Sigmoid colon (tissue), 7 donors: ENCODE measurements around the gene POLR3E. TPM values are rescaled to one million over a fixed set of nuclear protein-coding genes. Genes with fewer than 3 reads are reported as not detected.
"Not testable (repeated sequence)": the region's sequence is repeated elsewhere in the genome, so short reads cannot be mapped to it uniquely, and the experiment has no call there.

Experiments used
- DNase-seq: peaks from one replicate; pipeline ENCODE4 v3.0.0-alpha.2; 2019
- H3K27ac ChIP-seq, 4 donors: fragments of 200-600 bp; sonication (generic); one replicate each; pipeline ENCODE4 v1.5.1; 2016 to 2019; ENCODE audit warnings: mild to moderate bottlenecking in 1 of 4
- H3K27me3 ChIP-seq, 3 donors: fragments of 200-600 bp; sonication (generic); one replicate each; pipeline ENCODE4 v1.5.1; 2019; ENCODE audit warnings: mild to moderate bottlenecking in 1 of 3
- H3K36me3 ChIP-seq, 4 donors: fragments of 200-600 bp; sonication (generic); one replicate each; pipeline ENCODE4 v1.5.1; 2016 to 2019
- H3K4me1 ChIP-seq, 4 donors: fragments of 200-600 bp; sonication (generic); one replicate each; pipeline ENCODE4 v1.5.1; 2017 to 2019
- H3K4me3 ChIP-seq, 4 donors: fragments of 200-600 bp; sonication (generic); one replicate each; pipeline ENCODE4 v1.5.1; 2017 to 2019; ENCODE audit warnings: mild to moderate bottlenecking in 2 of 4, moderate library complexity in 1 of 4
- H3K9me3 ChIP-seq, 4 donors: fragments of 200-600 bp in 3 of 4; sonication (generic) in 3 of 4; one replicate each; pipeline versions ENCODE4 v1.5.1 to v1.6.1; 2013 to 2019
- CTCF ChIP-seq, 4 experiments: fragments of 450-650 bp in 3 of 4; fragments of 200-600 bp in 1 of 4; IDR thresholded peaks; one replicate each; pipeline ENCODE4 v1.5.1; 2016 to 2019; ENCODE audit warnings: antibody characterized with exemption in 4 of 4, mild to moderate bottlenecking in 3 of 4, moderate library complexity in 2 of 4
- EP300 ChIP-seq, 4 donors: sonication (generic); formaldehyde crosslinking; IDR thresholded peaks; one replicate each; pipeline ENCODE4 v1.6.1; 2017; ENCODE audit warnings: antibody characterized with exemption in 4 of 4
- POLR2A ChIP-seq, 2 donors: fragments of 450-650 bp; IDR thresholded peaks; one replicate each; pipeline ENCODE4 v1.6.1; 2016; ENCODE audit warnings: antibody characterized with exemption in 2 of 2, mild to moderate bottlenecking in 2 of 2, moderate library complexity in 2 of 2
- POLR2AphosphoS5 ChIP-seq, 4 donors: sonication (generic); formaldehyde crosslinking; IDR thresholded peaks; one replicate each; pipeline ENCODE4 v1.6.1; 2017; ENCODE audit warnings: antibody characterized with exemption in 4 of 4
- WGBS, 2 donors: extraction: QIAGEN DNeasy Blood & Tissue Kit; methylation state at CpG; one replicate each; pipeline ENCODE4 v1.1.7; 2013; 5-methylcytosine and 5-hydroxymethylcytosine counted together
- intact Hi-C: fragments of 100-400 bp; cut with DNase I; formaldehyde crosslinking; loops from one replicate; pipeline ENCODE4 v1.15.1; 2023
- polyA plus RNA-seq, 3 donors: library from polyadenylated mRNA; stranded (reverse); fragments of 200-250 nt; gene quantifications; one replicate each; pipeline ENCODE4 v1.2.3, GENCODE V29; 2013
- total RNA-seq, 4 donors: library from RNA; depleted of rRNA; stranded (reverse); fragments of >200 nt; gene quantifications; one replicate each; pipeline ENCODE4 v1.1.0, GENCODE V29; 2016
- donor health status: healthy with polysubstance abuse.
- donor health status: Bipolar disorder and iron deficiency.
- donor health status: healthy.

The POLR3E gene
- total and polyA plus RNA-seq, 7 donors: 10.6 to 68.7 (median 39.3) TPM

- DNase-seq: no peak
- WGBS, 2 donors: 89 to 94% methylated on average over 2 of the region's 2 CpGs
- Histone ChIP-seq H3K4me3 (no peak overlapping the region), H3K27me3 (no peaks in the 10 kb centered on the region), H3K4me1 (peaks cover 0 to 48% (median 35%) of the 10 kb centered on the region in 4 donors), H3K36me3 (peaks cover 7 to 24% (median 16%) of the 10 kb centered on the region in 4 donors), H3K9me3 (no peaks in the 10 kb centered on the region), H3K27ac (peak overlapping the region in 3 of 4 donors; percentile 75 to 85 (median 82))
- intact Hi-C loops: loop anchor here (5.0 kb wide), 1 partner anchor 51 kb away; the partner anchor contains the start of gene POLR3E
- TF ChIP-seq POLR2AphosphoS5 (IDR thresholded peaks at IDR 0.05): no peak
These were observed 51.1 kb downstream of the POLR3E start for GRCh38 chr16:22348291-22348690.

GRCh38 chr16:22351017-22351416, 53.8 kb downstream of the POLR3E start:
- not testable (repeated sequence) for H3K4me3 ChIP-seq, H3K27ac ChIP-seq, DNase-seq, H3K27me3 ChIP-seq, H3K9me3 ChIP-seq
- peaks cover 0 to 51% (median 44%) of the 10 kb centered on the region in 4 donors for H3K4me1 ChIP-seq
- intact Hi-C loops: loop anchor here (10.0 kb wide), 1 partner anchor 1074 kb away; no protein-coding TSS in a partner anchor
- peaks cover 7 to 24% (median 16%) of the 10 kb centered on the region in 4 donors for H3K36me3 ChIP-seq
- WGBS, 2 donors: 77 to 92% methylated on average over 6 of the region's 6 CpGs

- Histone ChIP-seq H3K4me3 (no peak overlapping the region), H3K36me3 (peaks cover 7 to 24% (median 13%) of the 10 kb centered on the region in 4 donors)
- intact Hi-C loops: loop anchor here (10.0 kb wide), 1 partner anchor 1073 kb away; no protein-coding TSS in a partner anchor
These were observed 54.9 kb downstream of the POLR3E start for GRCh38 chr16:22352140-22352539.

GRCh38 chr16:22352723-22353122, 55.5 kb downstream of the POLR3E start:
- peaks cover 7 to 19% (median 13%) of the 10 kb centered on the region in 4 donors for H3K36me3 ChIP-seq
- H3K27ac ChIP-seq: peak overlapping the region in 3 of 4 donors; percentile 58 to 78 (median 74)
- no peak overlapping the region for H3K4me3 ChIP-seq
- peaks cover 0 to 36% (median 28%) of the 10 kb centered on the region in 4 donors for H3K4me1 ChIP-seq
- intact Hi-C loops: loop anchor here (10.0 kb wide), 1 partner anchor 1072 kb away; no protein-coding TSS in a partner anchor
- TF ChIP-seq POLR2A (IDR thresholded peaks at IDR 0.05) (no peak), CTCF (IDR thresholded peaks at IDR 0.05) (no peak), POLR2AphosphoS5 (IDR thresholded peaks at IDR 0.05) (no peak), EP300 (IDR thresholded peaks at IDR 0.05) (no peak)
- no peaks in the 10 kb centered on the region for H3K9me3 ChIP-seq
- WGBS, 2 donors: 97 to 98% methylated on average over 5 of the region's 5 CpGs
- DNase-seq: no peak
- no peaks in the 10 kb centered on the region for H3K27me3 ChIP-seq

More at GRCh38 chr16:22352140-22352539, 54.9 kb downstream of the POLR3E start:
- Histone ChIP-seq H3K27ac (peak overlapping the region in 2 of 4 donors; percentile 74 to 78), H3K9me3 (no peaks in the 10 kb centered on the region), H3K4me1 (peaks cover 0 to 40% (median 34%) of the 10 kb centered on the region in 4 donors), H3K27me3 (no peaks in the 10 kb centered on the region)
- DNase-seq: no peak
- TF ChIP-seq EP300 (IDR thresholded peaks at IDR 0.05): no peak
- WGBS, 2 donors: 93 to 98% methylated on average over 6 of the region's 6 CpGs

GRCh38 chr16:22353191-22353919, 56.1 kb downstream of the POLR3E start:
- peak overlapping the region; percentile 15 to 78 (median 66) for H3K27ac ChIP-seq
- H3K9me3 ChIP-seq: no peaks in the 10 kb centered on the region
- intact Hi-C loops: loop anchor here (10.0 kb wide), 1 partner anchor 1071 kb away; no protein-coding TSS in a partner anchor
- H3K4me3 ChIP-seq: no peak overlapping the region
- peaks cover 7 to 14% (median 12%) of the 10 kb centered on the region in 4 donors for H3K36me3 ChIP-seq
- no peak for TF ChIP-seq CTCF (IDR thresholded peaks at IDR 0.05)
- TF ChIP-seq POLR2AphosphoS5 (IDR thresholded peaks at IDR 0.05): peak in 2 of 4 donors; percentile 44 to 45
- peak in 1 of 4 donors; percentile 26 for TF ChIP-seq EP300 (IDR thresholded peaks at IDR 0.05)
- H3K27me3 ChIP-seq: no peaks in the 10 kb centered on the region
- DNase-seq: no peak
- peaks cover 0 to 38% (median 24%) of the 10 kb centered on the region in 4 donors for H3K4me1 ChIP-seq
- WGBS, 2 donors: 8 to 37% methylated on average over 3 of the region's 3 CpGs

GRCh38 chr16:22353933-22354541, 56.8 kb downstream of the POLR3E start:
- intact Hi-C loops: loop anchor here (2.0 to 10.0 kb wide), 2 partner anchors 15 to 1071 kb away; no protein-coding TSS in a partner anchor
- Histone ChIP-seq H3K4me3 (no peak overlapping the region), H3K27ac (peak overlapping the region; percentile 15 to 78 (median 66)), H3K36me3 (peaks cover 3 to 8% (median 7%) of the 10 kb centered on the region in 4 donors), H3K4me1 (peaks cover 0 to 39% (median 24%) of the 10 kb centered on the region in 4 donors), H3K9me3 (no peaks in the 10 kb centered on the region), H3K27me3 (no peaks in the 10 kb centered on the region)
- TF ChIP-seq EP300 (IDR thresholded peaks at IDR 0.05): no peak
- WGBS, 2 donors: 36 to 64% methylated on average over 5 of the region's 5 CpGs
- no peak for DNase-seq
